HG03342 (cell line): Measurements from ENCODE around the gene MSRB3.

Experiments
- ATAC-seq: cut with Tn5 transposase; IDR thresholded peaks from one replicate; pipeline ENCODE4 v1.9.1; 2021; ENCODE audit warnings: mild to moderate bottlenecking, moderate library complexity; ENCODE audit not compliant: unreplicated experiment

Gene MSRB3

GRCh38 chr12:65492998-65493912 is 214.8 kb downstream of the MSRB3 start:
- ATAC-seq: no peak

DNA sequence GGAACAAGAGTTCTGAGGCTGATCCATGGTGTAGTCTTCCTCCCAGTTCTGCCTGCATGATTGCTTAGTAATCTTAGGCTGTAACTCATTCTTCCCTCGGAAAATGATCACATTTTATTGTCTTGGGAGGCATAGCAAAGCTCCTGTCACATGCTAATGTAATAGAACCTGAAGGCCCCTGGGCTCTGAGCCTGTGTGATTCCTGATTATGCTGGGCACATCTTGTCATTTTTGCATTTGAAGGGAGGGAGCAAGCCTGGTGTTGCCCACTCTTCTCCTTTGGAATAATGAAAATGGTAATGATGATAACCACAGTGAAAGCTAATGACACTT is 215.4 kb downstream of the MSRB3 start:
- ATAC-seq: no peak

- no peak for ATAC-seq
These were observed 216.1 kb downstream of the MSRB3 start for GRCh38 chr12:65494537-65494936.

DNA sequence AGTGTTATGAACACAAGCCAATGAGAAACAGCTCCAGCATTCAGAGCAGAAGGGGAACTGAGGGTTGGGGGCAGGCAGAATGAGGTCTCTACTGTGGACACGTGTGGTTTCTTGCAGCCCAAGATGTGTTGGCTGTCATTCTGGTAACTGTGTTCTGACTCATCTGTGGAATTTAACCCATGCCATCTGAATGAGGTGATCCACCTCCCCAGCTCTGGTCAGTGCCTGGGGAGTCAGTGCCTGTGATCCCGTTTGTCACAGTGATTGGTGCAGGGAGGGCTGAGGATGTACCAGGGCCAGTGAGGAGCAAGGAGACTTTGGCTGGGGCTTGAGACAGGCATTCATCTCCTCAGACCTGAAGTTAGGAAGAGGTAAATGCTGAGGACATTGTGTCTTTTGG is 216.8 kb downstream of the MSRB3 start:
- ATAC-seq: no peak

- ATAC-seq: no peak
These were observed 218.1 kb downstream of the MSRB3 start for GRCh38 chr12:65496617-65497016.

DNA sequence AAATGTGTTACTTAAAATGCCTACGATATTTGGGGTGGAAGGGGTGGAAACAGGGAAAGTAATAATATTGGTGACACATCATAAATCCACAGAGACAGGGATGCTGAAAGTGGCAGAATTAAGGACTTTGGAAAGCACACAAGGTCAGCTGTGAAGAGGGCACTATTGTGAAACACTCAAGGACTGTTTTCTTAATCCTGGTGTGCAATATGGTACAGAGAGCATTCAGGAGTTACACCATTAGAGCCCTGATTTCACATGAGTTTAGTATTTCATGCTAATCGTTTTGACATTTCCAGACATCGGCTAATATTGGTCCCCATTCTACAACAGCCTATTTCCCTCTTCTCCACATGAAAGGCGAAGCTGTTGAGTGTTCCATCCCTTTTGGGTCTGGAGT is 219.2 kb downstream of the MSRB3 start:
- ATAC-seq: no peak

GRCh38 chr12:65499167-65499566 is 220.7 kb downstream of the MSRB3 start:
- no peak for ATAC-seq

DNA sequence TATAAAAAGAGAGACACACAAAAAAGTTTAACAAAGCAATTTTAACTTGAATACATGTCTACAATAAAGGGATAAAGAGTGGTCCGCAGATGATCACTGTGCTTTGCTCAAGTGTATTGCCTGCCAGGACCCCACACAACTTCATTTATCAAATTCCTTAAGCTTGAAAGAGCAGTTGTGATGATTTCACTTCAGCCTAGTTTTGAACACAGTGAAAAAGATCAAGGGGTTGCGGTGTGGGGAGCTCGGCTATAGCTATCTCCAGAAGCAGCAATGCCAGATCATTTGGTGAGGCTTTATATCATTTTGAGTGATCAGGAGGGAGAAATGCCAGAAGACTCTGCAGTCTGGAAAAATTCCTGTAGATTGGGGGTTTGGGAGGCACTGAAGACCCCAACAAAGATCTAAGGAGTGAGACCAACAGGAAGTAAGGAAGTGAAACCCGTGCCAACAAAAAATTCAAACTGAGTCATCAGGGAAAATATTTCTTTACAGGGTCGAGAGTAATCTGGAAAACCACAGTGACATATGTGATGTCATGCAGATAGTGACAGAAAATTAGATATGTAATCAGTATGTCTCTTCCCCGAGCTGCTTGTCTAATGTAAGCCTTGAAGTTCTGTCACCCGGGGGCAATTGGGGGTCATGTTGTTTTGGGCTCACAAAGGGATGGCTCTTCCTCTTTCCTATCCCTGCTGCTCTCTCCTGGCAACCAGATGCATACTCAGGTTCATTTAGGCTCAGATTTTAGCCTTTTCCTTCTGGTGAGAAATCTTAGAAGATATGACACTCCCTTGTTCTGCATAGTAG is 221.8 kb downstream of the MSRB3 start:
- no peak for ATAC-seq

DNA sequence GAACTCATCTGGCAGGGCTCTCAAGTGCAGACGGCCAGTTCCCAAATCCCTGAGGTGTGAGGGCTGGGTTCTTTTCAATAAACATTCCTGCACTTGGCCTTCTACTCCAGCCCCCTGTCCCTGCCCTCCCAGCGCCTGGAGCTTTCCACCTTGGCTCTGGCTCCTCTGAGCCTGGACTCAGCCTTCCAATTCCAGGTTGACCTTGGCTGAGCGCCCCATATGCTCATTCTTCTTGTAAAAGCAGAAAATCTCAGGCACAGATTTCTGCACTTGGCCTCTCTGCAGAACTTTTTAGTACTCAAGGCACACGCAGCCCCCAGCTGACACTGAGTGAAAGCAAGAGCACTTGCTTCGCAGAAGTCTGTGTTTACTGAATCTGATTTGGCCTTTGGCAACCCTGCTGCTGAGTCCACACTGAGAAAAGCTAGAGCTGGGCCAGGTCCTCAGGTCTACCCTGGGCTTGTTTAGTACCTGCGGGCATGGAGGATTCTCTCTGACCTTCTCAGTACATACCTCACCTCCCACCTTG is 222.7 kb downstream of the MSRB3 start:
- ATAC-seq: no peak

DNA sequence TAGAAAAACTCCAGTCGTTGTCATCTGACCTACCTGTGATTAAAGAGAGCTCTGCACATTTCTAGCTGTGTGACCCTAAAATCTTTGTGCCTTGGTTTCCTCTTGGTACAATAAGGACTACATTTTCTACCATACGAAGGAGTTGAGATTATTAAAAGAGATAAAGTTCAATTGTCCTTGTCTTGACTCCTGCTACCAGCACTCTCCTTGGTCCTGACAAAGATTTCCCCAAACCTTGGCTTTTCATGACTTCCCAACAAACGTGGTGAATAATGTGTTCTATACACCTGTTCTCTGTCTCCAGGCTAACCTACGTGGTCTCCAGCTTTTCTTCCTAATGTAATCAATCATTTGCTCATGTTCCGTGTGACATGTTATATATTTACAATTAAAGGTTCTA is 223.5 kb downstream of the MSRB3 start:
- no peak for ATAC-seq

DNA sequence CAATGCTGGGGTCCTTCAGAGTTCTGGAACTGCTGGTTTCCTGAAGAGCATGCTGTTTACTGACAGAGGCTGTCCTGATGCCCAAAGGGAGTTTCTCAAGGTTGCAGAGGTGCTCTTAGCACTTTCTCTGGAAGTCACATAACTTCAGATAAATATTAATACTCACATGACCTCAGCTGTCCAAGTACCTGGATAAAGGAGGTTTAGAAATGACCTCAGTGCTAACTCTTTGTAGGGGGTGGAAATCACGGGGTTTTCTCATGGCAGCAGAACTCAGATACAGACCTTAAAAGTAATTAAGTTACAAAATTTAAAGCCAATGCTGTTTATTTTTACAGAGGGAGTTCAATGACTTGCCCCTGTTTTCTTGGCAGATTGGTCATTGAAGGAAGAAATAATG is 225.9 kb downstream of the MSRB3 start:
- ATAC-seq: no peak

DNA sequence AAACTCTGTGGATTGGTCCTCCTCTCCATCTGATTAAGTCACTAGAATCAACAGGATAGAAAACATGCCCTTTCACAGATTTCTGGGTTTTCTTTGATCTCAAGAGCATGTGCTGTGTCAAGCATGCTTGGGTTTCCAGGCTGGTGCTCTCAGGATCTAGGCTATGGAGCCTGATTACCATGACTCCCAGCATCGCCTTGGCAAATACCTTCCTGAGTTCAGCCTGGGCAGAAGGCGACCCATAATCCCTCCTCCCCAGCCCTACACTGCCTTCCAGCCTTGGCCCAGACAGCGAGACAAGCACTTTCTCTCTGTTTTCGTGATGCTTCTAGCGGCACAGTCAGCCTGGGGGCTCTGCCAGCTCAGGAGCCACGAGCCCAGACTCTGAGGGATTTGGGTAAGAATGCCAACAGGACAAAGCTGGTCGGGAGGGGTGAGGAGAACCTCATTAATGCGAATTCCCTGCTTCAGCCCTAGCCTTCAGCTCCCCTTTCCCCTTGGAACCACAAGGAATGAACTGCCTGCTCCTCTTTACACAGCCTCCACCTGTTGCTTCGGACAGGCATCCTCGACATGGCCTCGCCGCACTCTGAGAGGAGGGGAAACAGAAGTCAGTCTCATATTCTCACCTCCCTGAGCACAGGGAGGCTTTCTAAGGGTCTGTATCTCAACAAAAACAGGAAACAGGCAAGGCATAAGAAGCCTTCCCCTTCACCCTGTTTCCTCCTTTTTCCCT is 227.1 kb downstream of the MSRB3 start:
- ATAC-seq: no peak

DNA sequence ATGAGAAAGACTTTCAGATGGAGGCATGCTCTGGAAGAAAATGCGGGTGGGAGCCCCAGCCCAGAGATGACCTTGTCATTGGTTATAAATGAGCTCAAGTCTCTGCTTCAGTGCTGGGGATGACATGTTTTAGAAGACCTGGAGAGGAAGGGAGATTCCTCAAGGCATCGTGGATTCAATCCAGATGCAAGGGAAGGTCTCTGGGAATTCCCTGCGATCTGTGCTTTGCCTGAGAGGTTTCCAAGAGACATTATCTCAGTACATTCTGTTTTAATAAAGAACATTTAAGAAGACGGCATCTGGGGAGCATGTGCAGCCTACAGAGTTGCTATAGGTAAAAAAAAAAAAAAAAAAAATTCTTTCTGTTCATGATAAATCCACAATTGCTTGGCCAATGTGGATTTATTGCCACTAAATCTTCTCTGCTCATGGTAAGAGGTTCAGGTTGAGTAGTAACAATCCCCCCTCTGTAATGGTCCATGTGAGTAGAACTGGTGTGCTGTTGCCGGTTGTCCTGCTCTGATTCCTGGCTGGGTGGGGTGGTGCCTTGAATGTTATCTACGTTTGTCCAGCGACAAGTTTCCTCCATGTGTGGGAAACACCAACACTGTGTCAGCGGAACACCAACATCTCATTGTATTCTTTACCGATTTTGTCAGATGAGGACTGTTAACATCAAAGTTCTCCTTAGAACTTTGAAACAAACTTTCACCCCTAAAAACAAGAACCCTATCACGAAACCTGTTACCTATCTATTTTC is 230.0 kb downstream of the MSRB3 start:
- no peak for ATAC-seq

DNA sequence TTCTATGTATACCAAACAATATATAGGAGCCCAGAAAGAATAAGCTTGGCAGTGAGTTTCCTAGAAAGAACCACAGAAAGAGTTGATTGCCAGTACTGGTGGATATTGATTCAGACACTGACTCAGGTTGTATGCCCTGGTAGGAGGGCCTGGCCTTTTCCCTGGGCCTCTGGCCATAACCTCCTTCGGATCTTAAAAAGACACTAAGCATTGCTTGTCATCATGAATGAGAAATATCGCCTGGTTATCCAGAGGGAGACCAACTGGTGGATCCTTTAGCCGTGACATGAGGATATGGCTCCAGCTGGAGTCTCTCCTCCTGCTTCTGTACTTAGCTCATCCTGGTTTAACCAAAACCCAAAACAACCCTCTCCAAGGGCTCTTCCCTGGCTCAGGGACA is 231.5 kb downstream of the MSRB3 start:
- no peak for ATAC-seq

- ATAC-seq: no peak
These were observed 232.1 kb downstream of the MSRB3 start for GRCh38 chr12:65510584-65511050.

GRCh38 chr12:65511134-65511834 is 232.8 kb downstream of the MSRB3 start:
- no peak for ATAC-seq

- ATAC-seq: no peak
These were observed 233.4 kb downstream of the MSRB3 start for GRCh38 chr12:65511912-65512311.
